Measurements from ENCODE around the gene JOSD1.
A peak's percentile ranks its signal among the peaks of the same experiment; 100 is the strongest.

JOSD1 gene

DNA sequence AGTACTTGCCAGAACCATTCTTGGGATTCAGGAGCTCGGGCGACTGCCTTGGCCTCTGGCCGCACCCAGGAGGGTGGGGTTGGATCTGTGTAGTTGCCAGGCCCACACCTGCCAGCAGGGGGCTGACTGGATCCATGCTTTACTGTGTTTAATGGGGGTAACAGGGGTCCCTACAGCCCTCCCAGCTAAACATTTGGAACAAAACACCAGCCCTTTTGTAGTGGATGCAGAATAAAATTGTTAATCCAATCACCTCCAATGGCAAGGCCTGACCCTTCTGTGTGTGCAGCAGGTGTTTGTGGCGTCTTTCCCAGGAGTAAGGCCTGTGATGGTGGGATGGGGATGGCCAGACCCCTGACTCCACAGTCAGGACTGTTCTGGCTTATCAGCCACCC is 32.6 kb upstream of the JOSD1 start:
- peak; percentile 62 for DNase-seq (ENCODE audit: low spot score)

DNA sequence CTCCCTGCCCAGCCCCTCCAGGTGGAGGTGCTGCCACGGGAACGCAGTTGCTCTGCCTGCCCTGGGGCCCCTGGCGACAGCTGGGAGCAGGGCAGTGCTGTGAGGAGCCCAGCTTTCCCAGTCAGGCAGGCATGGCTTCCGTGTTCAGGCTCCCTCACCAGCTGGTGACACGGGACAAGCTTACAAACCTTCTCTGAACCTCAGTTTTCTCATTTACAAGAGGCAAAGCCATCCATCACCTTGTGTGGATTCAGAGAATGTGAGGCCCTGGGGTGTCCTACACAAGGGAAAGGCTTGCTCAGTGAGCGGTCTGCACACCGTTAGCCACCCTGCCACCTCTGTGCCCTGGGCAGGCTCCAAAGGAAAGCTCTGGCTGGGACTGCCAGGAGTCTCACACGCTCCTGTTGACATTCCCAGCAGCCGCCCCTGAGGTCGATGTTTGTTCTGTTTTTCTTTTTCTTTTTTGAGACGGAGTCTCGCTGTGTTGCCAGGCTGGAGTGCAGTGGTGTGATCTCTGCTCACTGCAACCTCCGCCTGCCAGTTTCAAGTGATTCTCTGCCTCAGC is 31.6 kb upstream of the JOSD1 start:
- no peak for DNase-seq (ENCODE audit: low spot score)

DNA sequence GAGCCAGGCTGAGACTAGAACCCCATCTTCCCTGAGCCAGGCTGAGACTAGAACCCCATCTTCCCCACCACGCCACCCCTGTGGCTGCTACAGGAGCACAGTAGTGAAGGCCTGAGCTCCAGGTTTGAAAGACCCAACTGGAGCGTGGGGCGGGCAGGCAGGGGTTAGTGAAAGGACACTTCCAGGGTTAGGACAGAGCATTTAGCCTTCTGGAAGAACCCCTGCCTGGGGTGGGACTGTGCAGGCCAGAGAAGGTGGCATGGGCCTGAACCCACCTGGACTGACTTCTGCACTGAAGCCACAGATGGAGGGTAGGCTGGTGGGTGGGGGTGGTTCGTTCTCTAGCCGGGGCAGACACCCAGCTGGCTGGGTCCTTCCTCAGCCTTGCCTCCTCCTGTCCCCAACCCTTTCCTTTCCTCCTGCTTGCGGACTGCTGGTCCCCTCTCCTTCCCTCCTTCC is 31.0 kb upstream of the JOSD1 start:
- no peak for DNase-seq (ENCODE audit: low spot score)

DNA sequence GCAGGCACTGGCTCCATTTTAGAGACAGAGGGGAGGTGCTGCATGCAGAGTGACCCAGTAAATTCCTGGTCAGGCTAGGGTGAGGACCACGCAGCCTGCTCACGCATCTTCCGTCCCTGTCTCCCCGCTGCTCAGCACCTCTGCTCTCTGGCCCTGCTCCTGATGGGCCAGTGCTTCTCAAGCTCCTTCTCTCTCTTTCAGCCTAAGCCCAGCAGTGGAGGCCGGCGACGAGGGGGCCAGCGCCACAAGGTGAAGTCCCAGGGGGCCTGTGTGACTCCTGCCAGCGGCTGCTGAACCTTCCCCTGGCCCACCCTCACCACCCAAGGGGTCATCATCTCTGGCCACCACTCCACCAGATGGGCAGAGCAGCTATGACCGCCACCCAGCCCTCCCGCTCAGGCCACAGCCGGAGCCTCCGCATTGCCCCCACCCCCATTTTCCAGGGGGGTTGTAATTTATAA is 29.7 kb upstream of the JOSD1 start:
- no peak for DNase-seq (ENCODE audit: low spot score)

DNA sequence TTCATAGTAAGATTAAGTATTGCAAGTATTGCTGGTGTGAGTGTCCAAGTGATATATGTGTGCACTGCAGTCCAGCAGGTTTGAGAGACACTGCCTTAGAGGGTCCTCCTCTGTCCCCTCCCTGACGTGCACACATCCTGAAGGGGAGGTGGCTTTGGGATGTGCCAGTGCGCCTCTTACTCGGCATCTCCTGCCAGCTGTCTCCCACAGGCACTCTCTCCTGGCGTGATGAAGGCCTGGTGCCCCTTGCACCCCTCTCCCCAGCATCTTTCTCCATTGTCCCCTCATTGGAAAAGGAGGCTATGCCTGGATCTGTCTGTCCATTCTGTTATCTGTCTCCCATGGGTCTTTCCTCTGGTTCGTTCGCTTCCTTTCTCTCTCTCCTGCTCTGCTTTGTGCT is 29.2 kb upstream of the JOSD1 start:
- DNase-seq (ENCODE audit: low spot score): no peak

DNA sequence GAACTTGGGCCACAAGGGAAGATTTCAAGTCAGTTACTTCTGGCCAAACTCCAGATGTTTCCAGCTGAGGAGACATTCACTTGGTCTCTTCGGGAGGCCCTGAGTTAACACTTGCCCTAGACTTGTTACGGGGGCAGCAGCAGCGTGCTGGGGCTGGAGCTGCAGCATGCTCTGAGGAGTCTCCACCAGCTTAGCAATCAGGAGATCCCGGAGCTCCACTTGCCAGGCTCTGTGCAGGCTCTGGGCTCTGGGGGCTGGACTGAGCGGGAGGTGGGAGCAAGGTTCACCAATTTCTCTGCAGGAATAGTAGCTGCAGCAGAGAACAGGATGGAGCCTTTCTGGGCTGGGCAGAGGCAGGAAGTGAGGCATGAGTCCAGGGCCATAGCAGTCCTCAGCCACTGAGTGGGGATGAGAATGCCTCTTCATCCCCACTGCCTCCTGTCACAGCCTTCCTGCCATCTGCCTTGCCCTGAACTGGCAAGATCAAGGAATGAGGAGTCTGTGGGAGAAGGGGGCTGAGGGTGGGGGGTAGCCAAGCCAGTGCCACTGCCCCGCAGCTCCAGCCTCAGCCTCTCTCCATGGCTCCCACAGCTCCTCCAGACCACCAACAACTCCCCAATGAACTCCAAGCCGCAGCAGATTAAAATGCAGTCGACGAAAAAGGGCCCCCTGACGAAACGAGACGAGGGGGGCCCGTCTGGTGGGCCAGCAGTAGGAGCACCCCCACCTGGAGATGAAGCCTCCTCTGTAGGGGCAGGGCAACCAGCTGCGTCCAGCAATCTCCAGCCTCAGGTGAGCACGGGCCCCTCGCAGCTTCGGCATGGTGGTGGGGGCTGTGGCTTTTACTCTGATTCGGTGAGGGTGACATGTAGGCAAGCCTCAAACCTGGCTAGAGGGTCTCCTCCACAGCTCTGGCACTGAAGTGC is 28.4 kb upstream of the JOSD1 start:
- DNase-seq (ENCODE audit: low spot score): no peak

DNA sequence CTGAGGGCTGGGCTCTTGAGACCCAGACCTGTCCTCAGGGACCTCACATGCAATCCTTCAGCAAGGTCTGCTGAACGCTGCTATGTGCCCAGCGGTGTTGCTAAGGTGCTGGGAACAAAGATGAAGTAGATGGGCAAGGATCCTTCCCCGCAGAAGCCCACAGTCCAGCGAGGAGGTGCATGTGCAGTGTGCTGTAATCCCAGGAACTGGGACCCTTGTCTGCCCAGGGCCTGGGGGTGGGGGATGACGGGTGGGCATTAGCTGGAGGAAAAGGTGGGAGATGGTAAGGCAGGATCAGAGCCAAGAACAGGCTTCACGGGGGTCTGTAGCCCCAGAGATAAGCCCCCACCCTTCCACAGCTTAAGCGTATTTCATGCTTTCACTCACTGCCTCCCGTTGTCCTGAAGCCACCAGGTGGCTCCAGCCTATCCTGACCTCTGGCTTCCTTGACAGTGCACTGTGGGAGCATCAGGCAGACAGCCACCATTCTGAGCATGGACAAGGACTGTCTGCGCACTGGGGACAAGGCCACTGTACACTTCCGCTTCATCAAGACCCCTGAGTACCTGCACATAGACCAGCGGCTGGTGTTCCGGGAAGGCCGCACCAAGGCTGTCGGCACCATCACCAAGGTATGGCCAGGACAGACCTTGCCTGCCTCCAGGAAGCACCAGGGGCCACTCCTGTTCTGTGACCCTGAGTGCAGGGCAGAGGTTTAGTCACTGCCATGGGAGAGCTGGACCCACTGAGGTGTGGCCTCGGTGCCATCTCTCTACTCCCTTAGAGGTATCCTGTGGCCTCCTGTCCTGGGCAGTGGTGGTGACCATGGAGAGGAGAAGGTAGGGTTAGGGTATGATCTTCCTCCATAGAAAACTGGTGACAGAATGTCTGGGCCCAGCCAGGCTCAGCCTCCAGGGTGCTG is 27.0 kb upstream of the JOSD1 start:
- DNase-seq (ENCODE audit: low spot score): no peak

DNA sequence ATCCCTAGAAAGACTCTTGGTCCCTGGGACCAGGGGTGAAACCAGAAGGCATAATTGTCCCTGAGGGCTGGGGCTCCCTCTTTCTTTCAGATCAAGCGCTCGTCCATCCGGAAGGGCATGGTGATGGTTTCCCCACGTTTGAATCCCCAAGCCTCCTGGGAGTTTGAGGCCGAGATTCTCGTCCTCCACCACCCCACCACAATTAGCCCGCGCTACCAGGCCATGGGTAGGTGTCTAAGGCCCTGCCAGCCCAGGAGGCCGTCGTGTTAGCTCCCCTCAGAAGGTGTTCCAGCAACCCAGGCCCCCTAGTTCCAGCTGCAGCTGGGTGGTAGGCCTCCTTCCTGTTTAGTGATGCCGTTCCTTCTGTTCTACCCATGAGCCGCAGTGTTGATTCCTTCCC is 26.4 kb upstream of the JOSD1 start:
- DNase-seq (ENCODE audit: low spot score): no peak

DNA sequence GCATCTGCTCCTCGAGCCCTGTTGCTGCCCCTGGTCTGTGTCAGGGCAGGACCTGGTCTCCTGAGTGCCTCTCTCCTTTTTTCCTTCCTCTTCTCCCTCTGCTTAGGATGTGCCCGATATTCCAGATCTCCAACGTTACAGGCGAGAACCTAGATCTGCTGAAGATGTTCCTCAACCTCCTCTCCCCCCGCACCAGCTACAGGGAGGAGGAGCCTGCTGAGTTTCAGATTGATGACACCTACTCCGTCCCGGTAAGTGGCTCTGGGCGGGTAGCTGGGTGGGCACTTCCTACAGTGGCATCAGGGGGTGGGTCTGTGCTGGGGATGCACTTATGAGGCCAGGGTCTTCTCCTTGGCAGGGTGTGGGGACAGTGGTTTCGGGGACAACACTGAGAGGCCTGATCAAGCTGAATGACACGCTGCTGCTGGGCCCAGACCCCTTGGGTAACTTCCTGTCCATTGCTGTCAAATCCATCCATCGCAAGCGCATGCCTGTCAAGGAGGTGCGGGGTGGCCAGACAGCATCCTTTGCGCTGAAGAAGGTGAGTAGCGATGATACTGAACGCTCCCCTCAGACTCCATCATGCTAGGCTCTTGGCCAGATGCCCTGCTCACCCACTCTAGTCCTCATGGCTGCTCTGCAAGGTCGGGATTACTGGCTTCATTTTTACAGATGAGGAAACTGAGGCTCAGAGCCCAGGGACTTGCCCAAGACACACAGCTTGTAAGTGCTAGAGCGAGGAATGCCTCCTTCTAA is 25.3 kb upstream of the JOSD1 start:
- DNase-seq (ENCODE audit: low spot score): no peak

DNA sequence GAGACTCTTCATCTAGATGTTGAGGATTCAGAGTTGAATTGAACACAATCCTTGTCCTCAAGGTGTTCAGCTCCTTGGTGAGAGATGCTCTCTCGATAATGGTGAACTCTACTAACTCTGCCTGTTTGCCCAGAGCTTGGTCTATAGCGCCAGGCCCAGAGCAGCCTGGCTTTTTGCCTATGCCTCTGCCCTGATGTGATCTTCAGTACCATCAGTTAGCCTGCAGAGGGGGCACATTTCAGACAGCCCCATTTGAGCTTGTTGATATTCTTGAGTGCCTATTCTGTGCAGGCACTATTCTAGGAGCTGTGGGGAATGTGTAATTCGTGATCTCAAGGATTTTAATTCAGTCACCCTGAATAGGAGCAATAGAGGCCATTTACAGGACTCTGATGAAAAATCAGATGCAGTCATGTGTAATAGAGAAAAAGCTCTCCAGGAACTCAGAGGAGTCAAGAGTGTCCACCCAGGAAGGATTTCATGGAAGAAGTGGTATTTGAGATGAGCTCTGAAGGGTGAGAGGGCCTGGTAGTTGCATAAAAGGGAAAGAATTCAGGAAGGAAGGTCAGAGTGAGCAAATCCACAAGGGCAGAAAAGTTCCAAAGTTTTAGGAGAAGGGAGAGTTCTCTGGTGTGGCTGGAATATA is 24.3 kb upstream of the JOSD1 start:
- DNase-seq (ENCODE audit: low spot score): peak; percentile 67

DNA sequence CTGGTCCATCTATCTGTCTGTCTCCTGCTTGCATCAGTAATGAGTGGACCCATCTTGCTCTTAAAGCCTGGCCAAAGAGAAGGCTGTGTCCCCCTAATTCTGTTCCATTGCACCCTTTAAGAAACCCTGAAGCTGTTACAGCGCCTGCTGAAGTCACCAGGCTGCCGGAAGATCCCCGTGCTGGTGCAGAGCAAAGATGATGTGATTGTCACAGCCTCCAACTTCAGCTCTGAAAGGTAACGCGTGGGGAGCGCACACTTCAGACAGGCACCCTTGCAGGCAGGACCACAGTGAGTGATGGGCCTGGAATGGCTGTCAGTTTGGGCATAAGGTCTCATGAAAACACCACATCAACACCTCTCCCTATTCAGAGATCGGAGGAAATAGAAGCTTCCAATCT is 23.4 kb upstream of the JOSD1 start:
- no peak for DNase-seq (ENCODE audit: low spot score)

DNA sequence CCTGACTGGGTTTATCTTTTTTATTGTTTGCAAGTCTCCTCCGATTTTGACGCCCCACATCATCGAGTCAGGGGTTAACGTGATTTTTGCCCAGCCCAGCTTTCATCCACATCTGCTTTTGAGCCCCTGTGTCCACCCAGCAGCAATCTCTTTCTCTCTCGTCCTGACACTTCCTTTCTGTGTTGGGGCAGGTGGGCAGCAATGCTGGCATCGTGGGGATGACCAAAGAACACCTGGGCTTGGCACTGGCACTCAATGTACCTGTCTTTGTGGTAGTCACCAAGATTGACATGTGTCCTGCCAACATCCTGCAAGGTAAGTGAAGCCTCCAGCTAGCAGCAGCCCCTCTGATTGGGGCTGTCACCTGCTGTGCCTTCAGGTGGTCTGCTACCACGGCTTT is 20.8 kb upstream of the JOSD1 start:
- no peak for DNase-seq (ENCODE audit: low spot score)

DNA sequence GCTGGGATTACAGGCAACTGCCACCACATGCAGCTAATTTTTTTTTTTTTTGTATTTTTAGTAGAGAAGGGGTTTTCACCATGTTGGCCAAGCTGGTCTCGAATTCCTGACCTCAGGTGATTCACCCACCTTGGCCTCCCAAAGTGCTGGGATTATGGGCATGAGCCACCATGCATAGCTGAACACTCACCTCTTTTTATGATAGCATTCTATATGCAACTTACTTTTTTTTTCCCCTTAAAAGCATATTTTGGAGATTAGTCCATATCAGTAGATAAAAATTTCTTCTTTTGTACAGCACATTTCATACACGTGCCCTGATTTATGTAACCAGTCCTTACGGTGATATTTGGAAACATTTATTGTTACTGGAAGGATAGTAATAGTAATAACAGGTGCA is 19.6 kb upstream of the JOSD1 start:
- DNase-seq (ENCODE audit: low spot score): no peak

DNA sequence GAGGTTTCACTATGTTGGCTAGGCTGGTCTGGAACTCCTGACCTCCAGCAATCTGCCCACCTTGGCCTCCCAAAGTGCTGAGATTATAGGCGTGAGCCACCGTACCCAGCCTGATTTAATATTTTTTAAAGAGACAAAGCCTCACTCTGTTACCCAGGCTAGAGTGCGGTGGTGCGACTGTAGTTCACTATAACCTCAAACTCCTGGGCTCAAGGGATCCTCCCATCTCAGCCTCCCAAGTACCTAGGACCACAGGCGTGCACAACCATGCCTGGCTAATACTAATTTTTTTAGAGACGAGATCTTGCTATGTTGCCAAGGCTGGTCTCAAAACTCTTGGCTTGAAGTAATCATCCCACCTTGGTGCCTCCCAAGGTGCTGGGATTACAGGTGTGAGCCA is 18.5 kb upstream of the JOSD1 start:
- DNase-seq (ENCODE audit: low spot score): no peak

DNA sequence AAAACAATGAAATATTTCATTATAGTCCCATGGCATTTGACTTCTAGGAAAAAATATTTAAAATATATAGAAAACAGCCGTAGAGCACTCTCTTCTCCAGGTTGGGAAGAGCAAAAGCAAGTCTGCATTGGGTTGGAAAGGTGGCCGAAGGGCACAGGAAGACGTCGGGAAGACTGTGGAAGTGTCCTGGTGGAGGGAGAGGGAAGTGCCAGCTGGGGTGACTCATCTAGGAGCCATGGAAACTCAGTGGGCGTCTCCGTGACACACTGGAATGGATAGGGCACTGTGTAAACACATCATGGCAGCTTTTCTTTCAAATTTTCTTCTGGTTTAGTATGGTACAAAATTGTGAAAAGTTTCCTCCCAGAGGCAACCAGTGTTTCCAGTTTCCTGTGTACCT is 17.7 kb upstream of the JOSD1 start:
- peak; percentile 96 for DNase-seq (ENCODE audit: low spot score)

DNA sequence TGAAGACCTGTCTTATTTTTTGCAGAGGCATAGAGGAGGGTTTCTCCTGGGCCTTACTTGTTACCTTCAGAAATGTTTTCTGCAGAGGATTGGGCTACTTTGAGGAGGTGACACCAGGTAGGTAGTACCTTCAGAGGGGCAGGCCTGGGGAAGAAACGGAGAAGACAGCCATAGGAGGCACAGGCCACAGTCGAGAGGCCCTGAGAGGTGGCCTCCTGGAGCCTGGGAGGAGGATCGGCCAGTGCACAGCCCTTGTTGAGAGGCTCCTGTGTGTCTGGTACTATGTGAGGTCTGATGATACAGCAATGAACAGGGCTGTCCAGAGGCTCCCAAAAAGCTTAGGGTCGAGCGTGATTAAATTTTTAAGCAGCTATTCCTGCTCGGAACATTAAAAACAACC is 16.5 kb upstream of the JOSD1 start:
- DNase-seq (ENCODE audit: low spot score): no peak

DNA sequence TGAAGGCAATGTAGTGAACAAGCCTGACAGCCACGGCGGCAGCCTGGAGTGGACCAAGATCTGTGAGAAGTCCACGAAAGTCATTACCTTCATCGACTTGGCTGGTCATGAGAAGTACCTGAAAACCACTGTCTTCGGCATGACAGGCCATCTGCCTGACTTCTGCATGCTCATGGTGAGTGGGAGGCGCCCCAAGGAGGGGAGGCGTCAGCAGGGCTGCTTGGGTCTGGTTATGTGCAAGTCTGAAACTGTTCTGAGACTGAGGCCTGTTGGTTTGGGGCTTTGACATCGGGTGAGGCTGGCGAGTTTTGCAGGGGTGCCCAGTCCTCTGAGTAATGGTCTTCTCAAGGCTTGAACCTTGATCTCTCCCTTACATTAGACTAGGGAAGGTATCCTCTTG is 16.1 kb upstream of the JOSD1 start:
- no peak for DNase-seq (ENCODE audit: low spot score)

DNA sequence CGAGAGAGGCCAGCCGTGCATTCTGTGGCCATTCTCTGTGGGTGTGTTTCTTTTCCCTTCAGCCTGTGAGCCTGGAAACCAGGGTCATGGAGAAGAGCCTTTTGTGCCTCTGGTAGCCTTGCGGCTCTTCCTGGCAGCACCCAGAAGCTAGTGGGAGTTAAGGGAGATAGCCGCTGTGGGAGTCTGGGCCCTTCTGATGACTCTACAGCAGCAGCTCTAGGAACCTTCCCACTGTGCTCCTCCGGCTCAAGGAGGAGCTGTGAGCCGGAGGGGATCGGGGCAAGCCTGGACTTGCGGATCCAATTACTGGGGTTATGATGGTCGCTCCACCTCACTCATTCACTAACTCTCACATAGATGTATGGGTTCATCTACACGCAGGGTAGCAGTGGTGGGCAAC is 15.5 kb upstream of the JOSD1 start:
- no peak for DNase-seq (ENCODE audit: low spot score)

DNA sequence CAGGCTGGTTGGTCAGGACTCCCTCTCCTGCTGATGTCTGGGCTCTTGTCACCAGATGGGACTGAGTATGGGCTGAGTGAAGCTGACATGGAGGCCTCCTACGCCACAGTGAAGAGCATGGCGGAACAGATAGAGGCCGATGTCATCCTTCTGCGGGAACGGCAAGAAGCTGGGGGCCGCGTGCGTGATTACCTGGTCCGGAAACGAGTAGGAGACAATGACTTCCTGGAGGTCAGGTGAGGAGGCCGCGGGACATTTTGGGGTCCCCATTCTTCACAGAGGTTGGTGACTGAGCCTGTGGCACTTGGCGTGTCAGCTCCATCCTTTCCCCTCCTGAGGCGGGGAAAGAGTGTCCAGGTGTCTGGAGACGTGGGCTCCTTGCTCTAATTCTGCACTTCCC is 15.1 kb upstream of the JOSD1 start:
- DNase-seq (ENCODE audit: low spot score): no peak

DNA sequence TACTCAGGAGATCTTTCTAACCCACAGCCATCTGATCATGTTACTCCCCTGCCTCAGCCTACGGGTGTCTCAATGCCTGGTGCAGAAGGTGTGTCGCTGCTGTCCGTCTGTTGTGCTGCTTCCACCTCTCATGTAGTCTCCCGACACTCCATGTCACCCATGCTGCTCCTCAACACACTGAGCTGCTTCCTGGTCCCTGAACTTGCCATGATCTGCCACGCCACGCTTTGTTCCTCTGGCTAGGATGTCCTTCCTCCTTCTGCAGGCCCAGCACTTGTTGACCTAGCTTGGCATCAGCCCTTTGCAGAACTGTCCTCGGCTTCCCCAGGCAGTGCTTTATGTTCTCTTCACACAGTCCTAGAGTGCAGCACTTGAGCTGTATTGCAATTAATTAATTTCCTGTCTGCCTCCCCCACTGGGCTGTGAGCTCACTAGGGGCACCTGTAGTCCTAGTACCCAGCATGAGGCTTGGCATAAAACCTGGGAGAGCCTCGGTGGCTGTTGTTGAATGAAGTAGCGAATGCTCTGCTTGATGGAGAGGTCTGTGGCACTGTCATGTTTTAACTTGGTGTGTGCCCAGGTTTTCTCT is 14.5 kb upstream of the JOSD1 start:
- DNase-seq (ENCODE audit: low spot score): no peak

DNA sequence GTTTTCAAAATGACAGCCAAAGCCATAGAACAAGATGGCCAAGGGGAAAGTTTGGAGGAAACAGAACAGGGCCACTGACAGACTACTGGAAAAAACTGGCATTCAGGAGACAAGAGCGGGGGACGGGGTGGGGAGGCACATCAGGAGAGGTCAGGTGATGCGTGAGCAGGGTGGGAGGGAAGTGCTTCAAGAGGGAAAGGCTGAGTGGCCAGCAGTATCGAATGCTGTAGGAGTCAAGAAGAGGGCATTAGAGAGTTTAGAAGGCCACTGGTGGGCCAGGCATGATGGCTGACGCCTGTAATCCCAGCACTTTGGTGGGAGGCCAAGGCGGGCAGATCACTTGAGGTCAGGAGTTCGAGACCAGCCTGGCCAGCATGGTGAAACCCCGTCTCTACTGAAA is 13.2 kb upstream of the JOSD1 start:
- DNase-seq (ENCODE audit: low spot score): no peak

Data from AG08395 (cell line).